Subcutaneous abdominal adipose tissue (tissue), 5 donors: ENCODE results near the gene SRSF4.

Experiments
- H3K27ac ChIP-seq: one replicate; pipeline ENCODE4 v1.7.0; 2013; ENCODE audit warnings: low read depth, mild to moderate bottlenecking, inconsistent platforms, low read length, moderate library complexity
- H3K27me3 ChIP-seq, 5 donors: one replicate each; pipeline ENCODE4 v1.7.0; 2013; ENCODE audit warnings: low read length in 5 of 5, inconsistent platforms in 1 of 5; ENCODE audit not compliant: control insufficient read depth in 5 of 5, insufficient read depth in 4 of 5
- H3K36me3 ChIP-seq, 5 donors: one replicate each; pipeline ENCODE4 v1.7.0; 2013; ENCODE audit warnings: low read length in 5 of 5; ENCODE audit not compliant: control insufficient read depth in 5 of 5, insufficient read depth in 5 of 5
- H3K4me1 ChIP-seq, 5 donors: one replicate each; pipeline ENCODE4 v1.7.0; 2013; ENCODE audit warnings: low read length in 5 of 5, mild to moderate bottlenecking in 3 of 5, moderate library complexity in 1 of 5; ENCODE audit not compliant: control insufficient read depth in 5 of 5, insufficient read depth in 5 of 5
- H3K4me3 ChIP-seq, 5 donors: one replicate each; pipeline ENCODE4 v1.7.0; 2013; ENCODE audit warnings: low read length in 5 of 5, low read depth in 1 of 5
- H3K9ac ChIP-seq, 5 donors: one replicate each; pipeline ENCODE4 v1.7.0; 2013; ENCODE audit warnings: low read length in 5 of 5, mild to moderate bottlenecking in 4 of 5, moderate library complexity in 3 of 5
- H3K9me3 ChIP-seq, 5 donors: one replicate each; pipeline ENCODE4 v1.7.0; 2013; ENCODE audit warnings: low read length in 5 of 5; ENCODE audit not compliant: control insufficient read depth in 5 of 5
- donor health status: healthy.
- donor health status: healthy.
- donor health status: healthy.
- donor health status: healthy.
- donor health status: healthy.

SRSF4 gene

GRCh38 chr1:29221296-29221695 is 39.6 kb upstream of the SRSF4 start:
- Histone ChIP-seq H3K9ac (no peak overlapping the region), H3K27ac (no peak overlapping the region), H3K27me3 (no peaks in the 10 kb centered on the region), H3K4me1 (peaks cover 0 to 13% (median 11%) of the 10 kb centered on the region in 5 donors), H3K9me3 (no peaks in the 10 kb centered on the region), H3K36me3 (peaks cover 8 to 44% (median 21%) of the 10 kb centered on the region in 5 donors), H3K4me3 (no peak overlapping the region)

GRCh38 chr1:29218223-29218622 is 36.5 kb upstream of the SRSF4 start:
- peaks cover 15 to 50% (median 33%) of the 10 kb centered on the region in 5 donors for H3K36me3 ChIP-seq
- no peaks in the 10 kb centered on the region for H3K27me3 ChIP-seq
- H3K27ac ChIP-seq = peak overlapping the region; percentile 6

GRCh38 chr1:29217633-29218032 is 35.9 kb upstream of the SRSF4 start:
- no peaks in the 10 kb centered on the region for H3K27me3 ChIP-seq
- peaks cover 0 to 13% (median 11%) of the 10 kb centered on the region in 5 donors for H3K4me1 ChIP-seq
- H3K27ac ChIP-seq = peak overlapping the region; percentile 6
- no peak overlapping the region for H3K4me3 ChIP-seq
- H3K36me3 ChIP-seq = peaks cover 15 to 50% (median 36%) of the 10 kb centered on the region in 5 donors
- H3K9ac ChIP-seq = no peak overlapping the region
- H3K9me3 ChIP-seq = no peaks in the 10 kb centered on the region

More at GRCh38 chr1:29218223-29218622, 36.5 kb upstream of the SRSF4 start:
- no peak overlapping the region for H3K9ac ChIP-seq
- no peaks in the 10 kb centered on the region for H3K9me3 ChIP-seq
- H3K4me1 ChIP-seq = peaks cover 0 to 13% (median 11%) of the 10 kb centered on the region in 5 donors
- H3K4me3 ChIP-seq = no peak overlapping the region

- Histone ChIP-seq H3K4me3 (no peak overlapping the region), H3K9ac (peak overlapping the region in 1 of 5 donors; percentile 20), H3K27me3 (no peaks in the 10 kb centered on the region), H3K27ac (no peak overlapping the region), H3K36me3 (peaks cover 9 to 70% (median 46%) of the 10 kb centered on the region in 5 donors), H3K4me1 (peaks cover 0 to 19% (median 14%) of the 10 kb centered on the region in 5 donors), H3K9me3 (no peaks in the 10 kb centered on the region)
Measured at GRCh38 chr1:29213055-29213454, 31.4 kb upstream of the SRSF4 start.

GRCh38 chr1:29211086-29212030 is 29.7 kb upstream of the SRSF4 start:
- Histone ChIP-seq H3K4me1 (peaks cover 0 to 21% (median 14%) of the 10 kb centered on the region in 5 donors), H3K4me3 (no peak overlapping the region), H3K9me3 (no peaks in the 10 kb centered on the region), H3K27ac (no peak overlapping the region), H3K27me3 (no peaks in the 10 kb centered on the region), H3K36me3 (peaks cover 10 to 74% (median 49%) of the 10 kb centered on the region in 5 donors), H3K9ac (peak overlapping the region in 1 of 5 donors; percentile 1)

GRCh38 chr1:29210278-29211085 is 28.8 kb upstream of the SRSF4 start:
- Histone ChIP-seq H3K27me3 (no peaks in the 10 kb centered on the region), H3K9me3 (no peaks in the 10 kb centered on the region), H3K9ac (no peak overlapping the region), H3K36me3 (peaks cover 16 to 76% (median 51%) of the 10 kb centered on the region in 5 donors), H3K27ac (no peak overlapping the region), H3K4me1 (peaks cover 0 to 21% (median 14%) of the 10 kb centered on the region in 5 donors), H3K4me3 (no peak overlapping the region)

GRCh38 chr1:29209173-29209572 is 27.5 kb upstream of the SRSF4 start:
- no peak overlapping the region for H3K27ac ChIP-seq
- H3K9me3 ChIP-seq = no peaks in the 10 kb centered on the region
- peaks cover 14 to 74% (median 50%) of the 10 kb centered on the region in 5 donors for H3K36me3 ChIP-seq
- H3K9ac ChIP-seq = no peak overlapping the region
- H3K4me1 ChIP-seq = peaks cover 0 to 21% (median 14%) of the 10 kb centered on the region in 5 donors
- no peaks in the 10 kb centered on the region for H3K27me3 ChIP-seq
- no peak overlapping the region for H3K4me3 ChIP-seq

- peaks cover 10 to 77% (median 50%) of the 10 kb centered on the region in 5 donors for H3K36me3 ChIP-seq
Measured at GRCh38 chr1:29208442-29208841, 26.7 kb upstream of the SRSF4 start.

GRCh38 chr1:29202584-29203340 is 21.1 kb upstream of the SRSF4 start:
- Histone ChIP-seq H3K36me3 (peaks cover 7 to 70% (median 49%) of the 10 kb centered on the region in 5 donors), H3K27ac (peak overlapping the region; percentile 79), H3K27me3 (no peaks in the 10 kb centered on the region), H3K4me1 (peaks cover 6 to 18% (median 13%) of the 10 kb centered on the region in 5 donors), H3K4me3 (peak overlapping the region in 1 of 5 donors; percentile 9), H3K9ac (peak overlapping the region in 1 of 5 donors; percentile 49), H3K9me3 (no peaks in the 10 kb centered on the region)

More at GRCh38 chr1:29208442-29208841, 26.7 kb upstream of the SRSF4 start:
- no peak overlapping the region for H3K9ac ChIP-seq
- H3K4me1 ChIP-seq = peaks cover 0 to 21% (median 14%) of the 10 kb centered on the region in 5 donors
- no peaks in the 10 kb centered on the region for H3K9me3 ChIP-seq
- no peak overlapping the region for H3K4me3 ChIP-seq
- no peaks in the 10 kb centered on the region for H3K27me3 ChIP-seq
- no peak overlapping the region for H3K27ac ChIP-seq
